GM19099 (cell line): ENCODE results near the gene PRSS36.
A peak's percentile ranks its signal among the peaks of the same experiment; 100 is the strongest.

Source experiments
- POLR2A ChIP-seq: IDR thresholded peaks from 3 replicates; pipeline ENCODE4 v1.6.1; 2011; ENCODE audit warnings: low read depth; ENCODE audit not compliant: insufficient read length; ENCODE audit errors: extremely low read depth

Gene PRSS36

DNA sequence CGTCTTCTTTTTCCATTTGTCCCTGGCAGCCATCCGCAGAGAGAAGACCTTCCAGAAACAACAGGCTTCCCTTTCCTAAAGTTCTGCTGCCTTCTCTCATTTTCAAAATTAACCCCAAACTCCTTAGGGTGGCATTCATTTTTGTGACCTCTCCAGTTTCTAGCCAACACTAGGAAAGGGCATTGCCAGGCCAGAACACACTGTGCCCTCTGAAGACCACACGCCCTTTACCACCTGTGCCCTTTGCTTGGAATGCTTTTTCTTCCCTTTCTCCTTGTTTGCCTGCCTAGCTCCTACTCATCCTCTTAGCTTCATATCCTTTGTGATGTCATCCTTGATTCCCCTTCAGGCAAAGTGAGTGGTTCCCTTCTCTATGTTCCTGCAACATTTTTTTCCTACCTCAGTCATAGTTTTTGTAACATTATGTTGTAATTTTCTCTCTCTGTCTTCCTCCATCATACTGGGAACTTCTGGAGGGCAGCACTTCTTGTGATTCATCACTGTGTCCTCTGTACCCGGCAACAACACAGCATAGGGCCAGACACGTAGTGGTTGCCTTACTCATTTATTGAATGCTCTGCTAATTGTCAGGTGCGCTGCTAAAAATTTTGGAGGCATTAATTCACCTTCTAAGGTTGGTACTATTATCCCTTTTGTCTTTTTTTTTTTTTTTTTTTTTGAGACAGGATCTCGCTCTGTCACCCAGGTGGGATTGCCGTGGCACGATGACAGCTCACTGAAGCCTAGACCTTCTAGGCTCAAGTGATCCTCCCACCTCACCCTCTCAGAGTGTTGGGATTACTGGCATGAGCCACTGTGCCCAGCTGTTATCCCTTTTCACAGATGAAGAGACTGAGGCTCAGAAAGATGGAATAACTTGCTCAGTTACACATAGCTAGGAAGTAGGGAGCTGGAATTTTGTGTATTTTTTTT is 31.4 kb downstream of the PRSS36 start:
- TF ChIP-seq POLR2A, result no peak

DNA sequence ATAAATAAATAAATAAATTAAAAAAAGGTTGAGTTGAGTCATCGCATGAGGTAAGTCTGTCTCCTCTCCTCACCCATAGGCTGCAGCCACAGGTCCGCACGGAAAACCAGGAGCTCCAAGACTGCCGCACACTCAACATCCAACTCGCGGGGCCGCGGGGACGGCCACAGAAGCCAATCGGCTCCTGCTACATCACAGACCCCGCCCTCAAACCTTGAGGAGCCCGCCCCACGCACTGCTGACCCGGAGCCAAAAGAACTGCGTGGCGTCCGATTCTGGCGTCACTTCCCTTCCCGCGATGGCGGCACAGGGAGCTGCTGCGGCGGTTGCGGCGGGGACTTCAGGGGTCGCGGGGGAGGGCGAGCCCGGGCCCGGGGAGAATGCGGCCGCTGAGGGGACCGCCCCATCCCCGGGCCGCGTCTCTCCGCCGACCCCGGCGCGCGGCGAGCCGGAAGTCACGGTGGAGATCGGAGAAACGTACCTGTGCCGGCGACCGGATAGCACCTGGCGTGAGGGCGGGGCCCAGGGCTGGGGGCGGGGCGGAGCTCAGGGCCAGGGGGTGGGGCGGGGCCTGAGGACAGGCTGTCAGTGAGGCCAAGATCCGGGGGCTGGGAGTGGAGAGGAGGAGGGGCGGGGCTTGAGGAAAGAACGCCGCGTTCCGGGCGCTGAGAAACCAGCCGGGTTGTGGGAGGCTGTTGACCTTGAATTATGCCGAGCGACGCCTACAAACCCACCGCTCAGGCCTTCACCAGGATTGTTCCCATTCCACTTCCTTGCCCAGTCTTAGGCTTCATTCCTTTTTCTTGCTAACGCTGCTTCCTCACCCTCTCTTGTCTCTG is 32.3 kb downstream of the PRSS36 start, which contains the start of gene KAT8:
TSS of gene KAT8 (plus strand) at position 281 of the 839 bp plus-strand sequence. CDS start at position 299, 18 bp downstream.
- peak; percentile 92 for TF ChIP-seq POLR2A

DNA sequence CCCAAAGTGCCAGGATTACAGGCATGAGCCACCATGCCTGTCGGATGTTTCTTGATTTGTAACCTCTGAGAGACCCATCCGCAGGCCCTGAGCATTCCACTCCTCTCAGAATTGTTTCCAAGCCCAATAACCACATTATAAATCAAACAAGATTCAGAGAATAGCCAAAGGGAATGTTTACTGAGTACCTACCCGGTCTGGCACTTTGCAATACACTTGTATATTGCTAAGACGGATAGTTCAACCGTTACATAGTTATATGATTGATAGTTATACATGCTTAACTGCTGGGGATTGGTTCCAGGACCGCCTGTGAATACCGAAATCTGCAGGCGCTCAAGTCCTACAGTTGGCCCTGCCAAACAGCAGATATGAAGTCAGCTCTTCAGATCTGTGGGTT is 35.4 kb downstream of the PRSS36 start:
- TF ChIP-seq POLR2A, result no peak

DNA sequence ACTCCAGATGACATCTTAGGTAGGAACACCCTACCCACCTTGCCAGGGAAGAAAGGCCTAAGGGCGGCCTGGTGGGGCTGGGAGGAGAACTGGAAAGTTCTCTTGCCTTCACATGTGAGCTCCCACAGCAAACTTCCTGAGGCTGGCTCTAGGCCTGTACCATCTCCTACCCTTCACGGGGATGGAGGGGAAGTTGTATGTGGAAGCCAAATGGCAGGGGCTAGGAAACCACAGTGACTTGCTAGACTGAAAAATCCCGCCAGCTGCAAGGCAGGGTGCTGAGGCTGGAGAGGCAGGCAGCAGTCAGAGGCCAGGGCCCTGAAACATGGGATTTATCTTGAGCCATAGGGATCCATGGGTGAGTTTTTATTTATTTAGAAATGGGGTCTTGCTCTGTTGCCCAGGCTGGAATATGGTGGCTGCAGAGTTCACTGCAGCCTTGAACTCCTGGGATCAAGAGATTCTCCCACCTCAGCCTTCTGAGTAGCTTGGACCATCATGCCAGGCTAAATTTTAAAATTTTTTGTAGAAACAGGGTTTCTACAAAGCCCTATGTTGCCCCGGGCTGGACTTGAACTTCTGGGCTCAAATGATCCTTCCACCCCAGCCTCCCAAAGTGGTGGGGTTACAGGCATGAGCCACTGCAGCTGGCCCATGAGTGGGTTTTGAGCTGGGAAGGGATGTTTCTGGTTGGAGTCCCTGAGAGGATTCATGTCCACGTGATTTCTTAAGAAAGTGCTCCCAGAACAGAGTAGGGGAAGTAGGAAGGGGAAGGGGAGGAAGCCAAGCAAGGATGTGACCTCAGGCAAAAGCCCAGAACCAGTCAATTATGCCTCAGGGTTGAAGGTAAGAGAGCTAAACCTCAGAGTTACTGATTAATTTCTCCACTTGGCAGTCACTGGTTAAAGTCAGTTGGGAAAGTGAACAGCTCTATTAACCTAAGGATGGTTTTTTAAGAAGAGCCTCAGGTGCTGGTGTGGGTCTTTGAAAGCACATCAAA is 36.4 kb downstream of the PRSS36 start:
- no peak for TF ChIP-seq POLR2A

DNA sequence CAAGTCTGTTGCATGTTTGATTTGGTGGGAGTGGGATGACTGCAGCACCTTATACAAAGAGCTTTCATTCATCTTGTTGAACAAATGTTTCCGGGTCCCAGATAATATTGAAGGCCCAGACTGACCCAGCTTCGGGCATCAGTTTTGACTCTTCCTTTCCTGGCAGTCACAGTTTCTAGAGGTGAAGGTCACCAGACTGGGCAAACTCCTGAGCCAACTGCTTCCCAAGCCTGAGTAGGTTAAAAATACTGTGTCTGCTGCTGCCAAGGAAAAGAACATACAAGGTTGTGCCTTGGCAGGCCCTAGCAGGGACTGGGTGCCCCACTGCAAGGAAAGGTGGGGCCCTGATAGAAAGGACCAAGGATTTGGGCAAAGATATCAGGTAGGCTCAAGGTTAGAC is 37.2 kb downstream of the PRSS36 start:
- TF ChIP-seq POLR2A, result no peak

DNA sequence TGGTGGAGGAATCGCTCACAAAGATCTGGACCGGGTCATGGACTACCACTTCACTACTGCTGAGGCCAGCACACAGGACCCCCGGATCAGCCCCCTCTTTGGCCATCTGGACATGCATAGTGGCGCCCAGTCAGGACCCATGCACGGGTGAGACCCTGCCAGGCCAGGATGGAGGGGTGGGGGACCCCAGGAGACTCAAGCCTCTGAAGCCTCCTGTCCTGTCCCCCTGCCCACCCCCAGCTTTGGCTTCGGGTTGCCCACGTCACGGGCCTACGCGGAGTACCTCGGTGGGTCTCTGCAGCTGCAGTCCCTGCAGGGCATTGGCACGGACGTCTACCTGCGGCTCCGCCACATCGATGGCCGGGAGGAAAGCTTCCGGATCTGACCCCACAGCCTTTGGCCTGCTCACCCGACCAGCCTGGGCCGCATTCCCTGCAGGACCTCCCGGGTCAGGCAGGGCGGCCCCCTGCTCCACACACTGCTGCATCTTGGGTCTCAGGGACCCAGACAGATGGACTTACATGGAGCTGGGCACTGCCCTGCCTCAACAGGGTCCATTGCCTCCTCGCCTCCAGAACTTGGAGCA is 37.9 kb downstream of the PRSS36 start:
- TF ChIP-seq POLR2A, result no peak

DNA sequence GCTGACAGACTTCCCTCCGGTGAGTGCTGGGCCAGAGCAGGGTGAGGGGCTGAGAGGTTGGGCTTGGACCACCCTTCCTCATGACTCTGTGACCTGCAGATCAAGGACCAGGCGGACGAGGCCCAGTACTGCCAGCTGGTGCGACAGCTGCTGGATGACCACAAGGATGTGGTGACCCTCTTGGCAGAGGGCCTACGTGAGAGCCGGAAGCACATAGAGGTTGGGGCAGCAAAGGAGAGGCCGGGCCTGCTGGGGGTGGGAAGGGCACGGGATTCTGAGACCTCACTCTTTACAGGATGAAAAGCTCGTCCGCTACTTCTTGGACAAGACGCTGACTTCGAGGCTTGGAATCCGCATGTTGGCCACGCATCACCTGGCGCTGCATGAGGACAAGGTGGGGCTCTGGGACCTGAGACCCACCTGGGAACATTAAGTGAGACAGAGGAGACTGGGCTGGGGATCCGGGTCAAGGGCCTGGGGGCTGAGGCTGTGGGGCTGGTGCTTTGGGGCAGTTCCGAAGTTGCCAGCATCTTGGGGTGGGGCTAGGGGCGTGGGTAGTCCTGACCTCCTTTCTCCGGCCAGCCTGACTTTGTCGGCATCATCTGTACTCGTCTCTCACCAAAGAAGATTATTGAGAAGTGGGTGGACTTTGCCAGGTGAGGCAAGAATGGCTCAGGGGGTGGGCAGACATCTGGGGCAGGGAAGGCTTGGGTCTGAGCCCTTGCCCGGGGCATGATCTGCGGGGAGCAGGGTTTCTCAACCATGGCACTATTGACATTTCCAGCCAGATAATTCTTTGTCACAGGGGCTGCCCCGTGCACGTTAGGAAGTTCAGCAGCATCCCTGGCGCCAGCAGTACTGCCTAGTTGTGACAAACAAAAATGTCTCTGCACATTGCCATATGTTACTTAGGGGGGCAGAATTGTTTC is 39.5 kb downstream of the PRSS36 start:
- no peak for TF ChIP-seq POLR2A

DNA sequence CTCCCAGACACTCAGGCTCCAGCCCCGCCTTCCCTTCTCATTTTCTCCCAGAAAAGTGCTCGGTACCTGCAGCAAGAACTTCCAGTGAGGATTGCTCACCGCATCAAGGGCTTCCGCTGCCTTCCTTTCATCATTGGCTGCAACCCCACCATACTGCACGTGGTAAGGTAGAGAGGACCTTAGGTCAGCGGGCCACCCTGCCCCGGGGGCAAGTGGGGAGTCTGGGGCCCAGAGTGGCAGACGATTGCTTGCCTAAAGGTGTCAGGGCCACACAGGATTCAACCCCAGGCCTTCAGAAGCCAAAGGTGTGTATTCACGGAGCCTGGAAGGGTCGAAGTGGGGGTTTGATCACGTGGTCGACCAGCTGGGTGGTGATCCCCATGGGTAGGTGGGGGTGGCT is 40.2 kb downstream of the PRSS36 start:
- TF ChIP-seq POLR2A, result no peak

DNA sequence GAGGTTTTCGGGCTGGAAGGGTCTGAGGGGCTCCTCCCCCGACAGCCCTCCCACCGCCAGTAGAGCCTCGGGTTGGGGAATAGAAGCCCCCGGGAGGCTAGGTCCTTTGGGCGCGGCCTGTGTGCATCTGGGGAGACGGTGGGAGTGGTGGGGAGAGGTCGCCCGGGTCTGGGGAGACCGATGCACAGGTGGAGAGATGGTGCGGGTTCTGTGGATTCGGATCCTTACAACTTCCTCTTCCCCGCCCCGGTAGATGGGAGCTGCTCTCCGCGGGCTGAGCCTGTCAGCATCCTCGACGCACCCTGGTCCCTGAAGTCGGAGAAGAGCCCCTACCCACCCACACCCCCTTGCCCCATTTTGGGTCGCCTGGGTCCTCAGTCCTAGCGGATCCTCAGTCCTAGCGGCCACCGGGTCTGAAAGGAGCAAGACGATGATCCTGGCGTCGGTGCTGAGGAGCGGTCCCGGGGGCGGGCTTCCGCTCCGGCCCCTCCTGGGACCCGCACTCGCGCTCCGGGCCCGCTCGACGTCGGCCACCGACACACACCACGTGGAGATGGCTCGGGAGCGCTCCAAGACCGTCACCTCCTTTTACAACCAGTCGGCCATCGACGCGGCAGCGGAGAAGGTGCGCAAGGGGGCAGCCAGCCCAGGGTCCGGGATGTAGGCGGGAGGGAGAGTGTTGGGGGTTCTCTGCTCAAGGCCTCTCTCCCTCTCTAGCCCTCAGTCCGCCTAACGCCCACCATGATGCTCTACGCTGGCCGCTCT is 40.9 kb downstream of the PRSS36 start:
- no peak for TF ChIP-seq POLR2A

DNA sequence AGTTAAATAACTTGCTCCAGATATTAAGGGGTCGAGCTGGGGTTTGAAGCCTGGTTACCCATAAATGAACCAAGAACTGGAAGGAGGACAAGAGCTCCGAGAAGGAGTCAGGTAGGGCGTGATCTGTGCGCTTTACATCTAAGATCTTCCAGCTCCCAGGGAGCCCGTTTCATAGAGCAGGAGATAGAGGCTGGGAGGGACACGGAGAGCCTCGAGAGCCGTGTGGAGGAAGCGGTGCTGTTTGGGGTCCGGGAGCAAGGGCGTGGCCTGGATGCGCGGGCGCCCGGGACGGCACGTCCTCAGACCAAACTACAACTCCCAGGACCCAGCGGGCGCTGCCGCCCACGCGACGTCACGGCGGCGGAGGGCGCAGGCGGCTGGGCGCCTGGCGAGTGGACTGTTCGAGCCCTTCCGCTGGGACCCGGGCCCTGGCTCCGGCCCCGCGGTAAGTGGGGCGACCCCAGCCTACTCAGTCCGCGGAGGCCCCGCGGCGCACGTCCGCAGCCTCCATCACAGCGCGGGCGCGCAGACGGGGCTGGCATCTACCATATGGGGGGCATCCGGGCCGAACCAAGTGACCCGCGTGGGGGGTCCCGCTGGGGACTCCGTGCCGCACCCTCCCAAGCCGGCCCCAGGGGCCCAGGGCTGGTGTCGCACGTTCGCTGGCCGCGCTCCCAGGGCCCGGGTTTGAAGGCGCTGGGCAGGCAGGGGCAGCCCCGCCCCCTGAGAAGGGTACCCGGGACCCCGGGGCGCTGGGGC is 41.7 kb downstream of the PRSS36 start, which contains the start of gene BCKDK:
TSS of gene BCKDK (plus strand) at position 352 of the 759 bp plus-strand sequence. CDS start 838 bp downstream, outside the sequence.
- TF ChIP-seq POLR2A, result peak; percentile 58

DNA sequence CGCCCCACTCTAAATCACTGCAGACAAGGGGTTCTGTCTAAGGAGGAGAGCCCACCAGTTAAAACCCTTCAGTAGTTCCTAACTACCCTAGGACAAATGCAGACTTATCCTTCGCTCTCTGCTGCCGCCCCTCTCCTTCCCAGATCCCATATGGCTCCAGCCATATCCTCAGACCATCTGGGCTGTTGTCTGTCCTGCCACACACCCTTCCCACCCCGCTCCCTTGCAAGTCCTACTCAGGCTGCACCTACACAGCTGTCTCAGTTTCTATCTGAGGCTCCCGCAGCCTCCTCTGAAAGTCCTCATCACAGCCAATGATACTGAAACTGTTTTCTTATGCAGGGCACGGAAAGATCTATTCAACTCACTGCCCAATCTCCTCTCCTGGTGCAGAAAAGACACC is 42.4 kb downstream of the PRSS36 start:
- TF ChIP-seq POLR2A, result no peak

DNA sequence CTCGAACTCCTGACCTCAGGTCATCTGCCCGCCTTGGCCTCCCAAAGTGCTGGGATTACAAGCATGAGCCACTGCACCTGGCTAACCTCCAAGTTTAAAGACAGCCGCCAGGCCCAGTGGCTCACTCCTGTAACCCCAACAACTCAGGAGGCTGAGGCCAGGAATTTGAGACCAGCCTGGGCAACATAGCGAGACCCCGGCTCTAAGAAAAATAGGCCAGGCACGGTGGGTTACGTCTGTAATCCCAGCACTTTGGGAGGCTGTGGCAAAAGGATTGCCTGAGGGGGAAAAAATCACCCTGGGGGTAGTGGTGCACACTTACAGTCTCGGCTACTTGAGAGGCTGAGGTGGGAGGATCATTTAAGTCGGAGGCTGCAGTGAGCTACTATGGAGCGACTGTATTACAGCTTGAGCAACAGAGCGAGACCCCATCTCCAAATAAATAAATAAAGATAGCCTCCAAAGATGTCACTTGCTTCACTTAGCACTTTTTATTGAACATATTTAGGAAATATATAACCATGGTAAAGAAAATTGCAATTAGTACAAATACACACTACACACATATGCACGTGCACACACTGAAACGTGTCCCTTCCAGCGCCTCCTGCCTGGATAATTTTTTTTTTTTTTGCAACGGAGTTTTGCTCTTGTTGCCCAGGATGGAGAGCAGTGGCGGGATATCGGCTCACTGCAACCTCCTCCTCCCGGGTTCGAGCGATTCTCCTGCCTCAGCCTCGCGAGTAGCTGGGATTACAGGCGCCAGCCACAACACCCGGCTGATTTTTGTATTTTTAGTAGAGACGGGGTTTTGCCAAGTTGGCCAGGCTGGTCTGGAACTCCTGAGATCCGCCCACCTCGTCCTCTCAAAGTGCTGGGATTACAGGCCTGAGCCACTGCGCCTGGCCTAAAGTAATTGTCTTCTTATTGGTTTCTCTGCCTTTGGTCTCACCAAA is 43.1 kb downstream of the PRSS36 start:
- no peak for TF ChIP-seq POLR2A
